ENCODE measurements around the gene PIH1D2.

GRCh38 chr11:112106070-112106469, 32.3 kb upstream of the PIH1D2 start:
- TF ChIP-seq CTCF (IDR thresholded peaks at IDR 0.05) (no peak), POLR2A (IDR thresholded peaks at IDR 0.05) (no peak)
